ENCODE results near the gene IRX6. TPM values are rescaled to one million over a fixed set of nuclear protein-coding genes. Genes with fewer than 3 reads are reported as not detected.

Gene IRX6
- total and polyA plus RNA-seq, 2 donors (not counting 3 experiments of a cell fraction or from before 2014, with no cell fraction given), result not detected

GRCh38 chr16:55322327-55322726, 1.7 kb upstream of the IRX6 start:
- Histone ChIP-seq H3K36me3 (ENCODE audit: control insufficient read depth in 2 of 2, extremely low read depth in 1 of 2, insufficient read depth in 2 of 2, low read length in 2 of 2) (no peaks in the 10 kb centered on the region), H3K9me1 (replicated peaks; ENCODE audit: control insufficient read depth, extremely low read depth, insufficient read depth, low read length) (no peaks in the 10 kb centered on the region), H3K4me3 (replicated peaks in 1 of 3; ENCODE audit: insufficient read depth in 1 of 3, low read depth in 1 of 3, low read length in 3 of 3) (no peak overlapping the region), H3K4me2 (ENCODE audit: insufficient read depth, low read length) (no peak overlapping the region), H3K27me3 (ENCODE audit: control insufficient read depth in 2 of 2, insufficient read depth in 2 of 2, low read length in 2 of 2) (peaks cover 10 to 16% of the 10 kb centered on the region in 2 experiments), H3K27ac (ENCODE audit: insufficient read depth, low read depth, low read length) (no peak overlapping the region), H3K79me2 (ENCODE audit: control insufficient read depth, insufficient read depth, low read length) (no peaks in the 10 kb centered on the region), H3K9me3 (replicated peaks; ENCODE audit: control insufficient read depth, insufficient read depth, low read length) (no peaks in the 10 kb centered on the region), H2AFZ (ENCODE audit: low read depth, low read length) (no peak overlapping the region), H3K4me1 (ENCODE audit: control insufficient read depth, extremely low read depth, insufficient read depth, low read length) (no peaks in the 10 kb centered on the region), H3K9ac (replicated peaks; ENCODE audit: extremely low read depth, insufficient read depth, low read length) (no peak overlapping the region), H4K20me1 (replicated peaks; ENCODE audit: control insufficient read depth, extremely low read depth, insufficient read depth, low read length) (no peaks in the 10 kb centered on the region)
- BruUV-seq (replicated peaks), result no TSS peak
- TF ChIP-seq GATA2 (IDR thresholded peaks at IDR 0.05; ENCODE audit: insufficient read depth, insufficient read length, low read depth, low read length) (no peak), CTCF (IDR thresholded peaks at IDR 0.05; ENCODE audit: extremely low read depth in 1 of 2, insufficient read depth in 1 of 2, low read depth in 1 of 2, low read length in 2 of 2) (no peak), EZH2 (IDR thresholded peaks at IDR 0.05; ENCODE audit: borderline replicate concordance, low read depth, low read length, severe bottlenecking) (no peak), MYC (IDR thresholded peaks at IDR 0.05; ENCODE audit: low read depth, low read length) (no peak), POLR2A (IDR thresholded peaks at IDR 0.05; ENCODE audit: low read depth, low read length) (no peak), MAX (IDR thresholded peaks at IDR 0.05; ENCODE audit: insufficient read depth, insufficient read length) (no peak), FOS (IDR thresholded peaks at IDR 0.05; ENCODE audit: borderline replicate concordance, insufficient read depth, low read length) (no peak), POLR2AphosphoS5 (IDR thresholded peaks at IDR 0.05; ENCODE audit: insufficient read depth, low read depth, low read length) (no peak), JUN (IDR thresholded peaks at IDR 0.05; ENCODE audit: borderline replicate concordance, insufficient read depth, insufficient read length, low read depth) (no peak)
- CTCF ChIA-PET, result no interaction called here
- FAIRE-seq, result no peak
- POLR2A ChIA-PET, result no interaction called here
- intact Hi-C loops (cut with micrococcal nuclease), result no loop called here
- dilution Hi-C loops (cut with MboI; ENCODE audit: extremely low pct_ligation_motif_present, low sequenced_read_pairs), result no loop called here
- no peak for DNase-seq (ENCODE audit: low read depth, low spot score)

All from endothelial cell of umbilical vein (primary cell).